Measurements from ENCODE around the gene GLCE. TPM values are rescaled to one million over a fixed set of nuclear protein-coding genes. Genes with fewer than 3 reads are reported as not detected.

The GLCE gene
- 9.1 and 10.2 TPM in 2 replicates for total RNA-seq (2022)
- percentile 63 among the genes with signal in this experiment for Bru-seq, nascent RNA
- BruChase-seq, experiment 1, labeled RNA remaining after a 2-hour chase: percentile 67 among the genes with signal in this experiment
- BruChase-seq, experiment 2, labeled RNA remaining after a 6-hour chase: percentile 55 among the genes with signal in this experiment
- long read RNA-seq, full-length matches to known transcripts: 8 of 14 reads
- long read RNA-seq, partial matches to known transcripts: 0 of 14 reads
- long read RNA-seq, other reads (novel, unspliced or antisense): 6 of 14 reads

- H3K27me3 Mint-ChIP-seq (ENCODE audit: insufficient read depth, unreplicated experiment): no peaks in the 10 kb centered on the region
- intact Hi-C loops (cut with micrococcal nuclease; ENCODE audit: unreplicated experiment): loop anchor here (1.0 to 5.0 kb wide), 3 partner anchors 64 to 101 kb away; no protein-coding TSS in a partner anchor
- Histone ChIP-seq H3K36me3 (ENCODE audit: control insufficient read depth, insufficient read depth, low read length) (no peaks in the 10 kb centered on the region), H3K4me3 (ENCODE audit: low read depth, low read length) (peak within 1 kb of the TSS; percentile 98), H3K9me3 (no peaks in the 10 kb centered on the region), H3K4me1 (no peaks in the 10 kb centered on the region), H3K27me3 (replicated peaks; ENCODE audit: control insufficient read depth, insufficient read depth, low read length) (no peaks in the 10 kb centered on the region)
- peak; percentile 95 to 98 for DNase-seq
- peaks cover 7% of the 10 kb centered on the region for H3K36me3 Mint-ChIP-seq (ENCODE audit: insufficient read depth, unreplicated experiment)
- H3K9me3 Mint-ChIP-seq (ENCODE audit: unreplicated experiment): no peaks in the 10 kb centered on the region
- POLR2A ChIA-PET: interaction anchor here (0.5 to 1.4 kb wide), 6 partner anchors 13 to 303 kb away, joined by 3 to 5 read pairs (median 4); partner anchors contain the start of genes KIF23 and RPLP1
- TF ChIP-seq CTCF (IDR thresholded peaks at IDR 0.05; ENCODE audit: insufficient read depth in 1 of 2, low read depth in 1 of 2, low read length in 1 of 2, severe bottlenecking in 1 of 2, unreplicated experiment in 1 of 2): no peak
- CTCF ChIA-PET: interaction anchor here (0.6 to 1.8 kb wide), 6 partner anchors 64 to 252 kb away, joined by 3 to 9 read pairs (median 5); no protein-coding TSS in a partner anchor
- peak within 1 kb of the TSS; percentile 77 for H3K27ac Mint-ChIP-seq (ENCODE audit: unreplicated experiment)
- peak within 1 kb of the TSS; percentile 82 for H3K4me3 Mint-ChIP-seq (ENCODE audit: unreplicated experiment)
- no TSS peak for BruUV-seq (replicated peaks)
- H3K4me1 Mint-ChIP-seq (ENCODE audit: low read depth, unreplicated experiment): peaks cover 18% of the 10 kb centered on the region
Observed at GRCh38 chr15:69160141-69160993, at the start of gene GLCE. GLCE (plus strand) TSS chr15:69160635; CDS start chr15:69255807, 95,172 bp downstream.

DNA sequence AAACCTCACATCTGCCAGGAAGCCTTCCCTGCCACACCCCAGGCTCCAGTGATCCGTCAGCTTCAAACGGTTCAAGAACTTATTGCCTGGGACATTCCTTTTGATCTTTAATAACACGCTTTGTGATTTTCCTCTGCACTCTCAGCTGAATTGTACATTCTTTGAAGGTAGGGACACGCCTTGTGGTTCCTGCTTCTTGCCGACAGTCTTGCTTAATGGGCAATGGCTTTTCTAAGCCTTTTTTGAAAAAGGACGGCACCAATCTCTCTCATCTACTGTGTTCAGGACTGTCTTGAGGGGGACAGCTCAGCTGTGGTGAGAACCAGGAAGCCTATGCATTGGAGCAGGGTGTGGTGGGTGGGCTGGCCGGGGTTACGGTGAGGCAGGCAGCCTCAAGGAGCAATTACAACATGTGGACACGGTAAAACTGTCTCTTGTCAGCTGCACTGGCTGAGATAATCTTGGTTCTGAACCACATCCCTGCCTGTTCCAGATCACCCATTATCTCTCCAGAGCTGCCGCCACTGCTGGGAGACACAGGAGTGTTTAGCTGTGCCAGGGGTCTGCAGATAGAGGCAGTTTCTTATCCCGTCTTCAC is 46.0 kb upstream of the GLCE start:
- no peak overlapping the region for H3K27ac Mint-ChIP-seq (ENCODE audit: unreplicated experiment)
- H3K36me3 ChIP-seq (ENCODE audit: control insufficient read depth, insufficient read depth, low read length): no peaks in the 10 kb centered on the region

More for the DNA sequence above, 46.0 kb upstream of the GLCE start:
- Histone ChIP-seq H3K4me3 (ENCODE audit: low read depth, low read length) (no peak overlapping the region), H3K4me1 (no peaks in the 10 kb centered on the region), H3K27me3 (replicated peaks; ENCODE audit: control insufficient read depth, insufficient read depth, low read length) (no peaks in the 10 kb centered on the region; the same call in 1 of the 2 replicates), H3K9me3 (no peaks in the 10 kb centered on the region)
- Mint-ChIP-seq H3K9me3 (ENCODE audit: unreplicated experiment) (no peaks in the 10 kb centered on the region), H3K4me1 (ENCODE audit: low read depth, unreplicated experiment) (peaks cover 7% of the 10 kb centered on the region), H3K36me3 (ENCODE audit: insufficient read depth, unreplicated experiment) (no peaks in the 10 kb centered on the region), H3K27me3 (ENCODE audit: insufficient read depth, unreplicated experiment) (peaks cover 17% of the 10 kb centered on the region), H3K4me3 (ENCODE audit: unreplicated experiment) (no peak overlapping the region)
- ChIA-PET POLR2A (no interaction called here), CTCF (no interaction called here)
- no peak for TF ChIP-seq CTCF (IDR thresholded peaks at IDR 0.05; ENCODE audit: insufficient read depth in 1 of 2, low read depth in 1 of 2, low read length in 1 of 2, severe bottlenecking in 1 of 2, unreplicated experiment in 1 of 2)
- DNase-seq: no peak
- intact Hi-C loops (cut with micrococcal nuclease; ENCODE audit: unreplicated experiment): no loop called here
- no TSS peak for BruUV-seq (replicated peaks)
